MM.1S (cell line): ENCODE results near the gene CXCR3.

Experiments used
- DNase-seq: peaks from one replicate; pipeline ENCODE4 v3.0.0-alpha.2; 2015
- H2AFZ ChIP-seq: fragments of 300-600 bp; sonication (generic); 2 replicates; pipeline ENCODE4 v1.6.0; 2016; ENCODE audit warnings: antibody characterized with exemption, low read length
- H3F3A ChIP-seq: fragments of 300-600 bp; sonication (generic); 2 replicates; pipeline ENCODE4 v1.6.1; 2016; ENCODE audit warnings: mild to moderate bottlenecking, antibody characterized with exemption, low read length, moderate library complexity, mixed read lengths; ENCODE audit not compliant: insufficient read depth
- H3K27ac ChIP-seq: fragments of 300-600 bp; sonication (generic); 2 replicates; pipeline ENCODE4 v1.5.1; 2016; ENCODE audit warnings: mild to moderate bottlenecking, low read length
- H3K27me3 ChIP-seq: fragments of 300-600 bp; sonication (generic); replicated peaks from 2 replicates; pipeline ENCODE4 v1.6.0; 2016; ENCODE audit warnings: low read length; ENCODE audit not compliant: insufficient read depth
- H3K36me3 ChIP-seq: fragments of 300-600 bp; sonication (generic); replicated peaks from 2 replicates; pipeline ENCODE4 v1.6.1; 2016; ENCODE audit warnings: mild to moderate bottlenecking, low read length, mixed read lengths; ENCODE audit not compliant: insufficient read depth
- H3K4me1 ChIP-seq: fragments of 300-600 bp; sonication (generic); 2 replicates; pipeline ENCODE4 v1.6.1; 2016; ENCODE audit warnings: low read length, mixed read lengths
- H3K4me2 ChIP-seq: fragments of 300-600 bp; sonication (generic); 2 replicates; pipeline ENCODE4 v1.6.0; 2016; ENCODE audit warnings: low read depth, low read length
- H3K4me3 ChIP-seq: fragments of 300-600 bp; sonication (generic); 2 replicates; pipeline ENCODE4 v1.5.1; 2016; ENCODE audit warnings: low read length, mixed read lengths
- H3K79me2 ChIP-seq: fragments of 300-600 bp; sonication (generic); 2 replicates; pipeline ENCODE4 v1.6.1; 2016; ENCODE audit warnings: mixed run types, low read length, mixed read lengths
- H3K9ac ChIP-seq: fragments of 300-600 bp; sonication (generic); 2 replicates; pipeline ENCODE4 v1.6.1; 2016; ENCODE audit warnings: low read length, mixed read lengths
- H3K9me2 ChIP-seq: fragments of 300-600 bp; sonication (generic); replicated peaks from 2 replicates; pipeline ENCODE4 v1.6.1; 2016; ENCODE audit warnings: mild to moderate bottlenecking, low read length, mixed read lengths; ENCODE audit not compliant: insufficient read depth
- H3K9me3 ChIP-seq: fragments of 300-600 bp; sonication (generic); replicated peaks from 2 replicates; pipeline ENCODE4 v1.6.1; 2016; ENCODE audit warnings: mild to moderate bottlenecking, low read length, mixed read lengths; ENCODE audit not compliant: insufficient read depth
- H4K20me1 ChIP-seq: fragments of 300-600 bp; sonication (generic); 2 replicates; pipeline ENCODE4 v1.6.1; 2016; ENCODE audit warnings: mild to moderate bottlenecking, low read length, moderate library complexity, mixed read lengths; ENCODE audit not compliant: insufficient read depth
- CTCF ChIP-seq: fragments of 300-600 bp; sonication (generic); IDR thresholded peaks from 2 replicates; pipeline ENCODE4 v1.5.1; 2016; ENCODE audit warnings: antibody characterized with exemption, low read length, mixed read lengths
- EZH2 ChIP-seq: fragments of 300-600 bp; sonication (generic); optimal IDR thresholded peaks from 2 replicates; pipeline ENCODE3; 2017; ENCODE audit warnings: low read depth, mild to moderate bottlenecking, antibody characterized with exemption, low read length, mixed read lengths
- EZH2phosphoT487 ChIP-seq: fragments of 300-600 bp; sonication (generic); IDR thresholded peaks from 2 replicates; pipeline ENCODE4 v1.6.1; 2018; ENCODE audit warnings: antibody characterized with exemption, low read length

The CXCR3 gene

GRCh38 chrX:71618787-71619186 lies 476 bp upstream of the CXCR3 start:
- Histone ChIP-seq H3K27ac (peak overlapping the region; percentile 85; the same call in 1 of the 2 replicates), H2AFZ (no peak overlapping the region), H3K27me3 (no peaks in the 10 kb centered on the region), H3K79me2 (peaks cover 16% of the 10 kb centered on the region), H3F3A (peaks cover 23% of the 10 kb centered on the region), H3K4me2 (peak overlapping the region; percentile 59; the same call in 1 of the 2 replicates), H3K4me3 (peak overlapping the region; percentile 21; the same call in 1 of the 2 replicates), H3K4me1 (peaks cover 53% of the 10 kb centered on the region), H3K9ac (peak overlapping the region; percentile 18; the same call in 1 of the 2 replicates), H3K9me3 (no peaks in the 10 kb centered on the region), H4K20me1 (no peaks in the 10 kb centered on the region), H3K9me2 (no peaks in the 10 kb centered on the region), H3K36me3 (no peaks in the 10 kb centered on the region)
- TF ChIP-seq CTCF (no peak), EZH2phosphoT487 (no peak), EZH2 (no peak)
- DNase-seq: no peak

- Histone ChIP-seq H3K9ac (peak overlapping the region; percentile 46), H3K9me2 (no peaks in the 10 kb centered on the region), H3K4me3 (peak overlapping the region; percentile 42; the same call in 1 of the 2 replicates), H3K36me3 (no peaks in the 10 kb centered on the region), H3K9me3 (no peaks in the 10 kb centered on the region), H3K4me1 (peaks cover 43% of the 10 kb centered on the region), H3K79me2 (peaks cover 16% of the 10 kb centered on the region), H3K27me3 (no peaks in the 10 kb centered on the region), H3K27ac (peak overlapping the region; percentile 85), H4K20me1 (no peaks in the 10 kb centered on the region), H3F3A (peaks cover 14% of the 10 kb centered on the region), H3K4me2 (peak overlapping the region; percentile 59), H2AFZ (no peak overlapping the region)
- no peak for DNase-seq
- no peak for TF ChIP-seq EZH2
- no peak for TF ChIP-seq EZH2phosphoT487
- no peak for TF ChIP-seq CTCF
Observed at GRCh38 chrX:71617742-71618141, 569 bp downstream of the CXCR3 start.

- no peak overlapping the region for H2AFZ ChIP-seq
- peaks cover 9% of the 10 kb centered on the region; the same call in 1 of the 2 replicates for H3F3A ChIP-seq
- TF ChIP-seq EZH2phosphoT487: no peak
- no peak for TF ChIP-seq CTCF
- no peak for TF ChIP-seq EZH2
- H3K4me1 ChIP-seq: peaks cover 35% of the 10 kb centered on the region
- no peak overlapping the region for H3K4me3 ChIP-seq
- H3K27ac ChIP-seq: no peak overlapping the region
- no peaks in the 10 kb centered on the region for H3K9me2 ChIP-seq
- no peak overlapping the region for H3K9ac ChIP-seq
- H3K9me3 ChIP-seq: no peaks in the 10 kb centered on the region
- H3K27me3 ChIP-seq: no peaks in the 10 kb centered on the region
- H3K4me2 ChIP-seq: no peak overlapping the region
- H3K36me3 ChIP-seq: no peaks in the 10 kb centered on the region
- H4K20me1 ChIP-seq: no peaks in the 10 kb centered on the region
- H3K79me2 ChIP-seq: peaks cover 16% of the 10 kb centered on the region
- DNase-seq: no peak
Observed at GRCh38 chrX:71616672-71617529, 1.4 kb downstream of the CXCR3 start.
